Right kidney (tissue), 1 donor: ENCODE results near the gene RPS27A.

Experiments
- DNase-seq: peaks from one replicate; pipeline ENCODE4 v3.0.0-alpha.2; 2016

RPS27A gene

GRCh38 chr2:55283083-55283482, 50.6 kb downstream of the RPS27A start:
- DNase-seq = no peak
